WI38 (cell line): Measurements from ENCODE around the gene ACSS1.
A peak's percentile ranks its signal among the peaks of the same experiment; 100 is the strongest.

ENCODE experiments used
- H3K4me3 ChIP-seq: 2 replicates; pipeline ENCODE4 v1.5.1; 2011; ENCODE audit warnings: low read depth, mild to moderate bottlenecking, control low read depth, low read length
- CTCF ChIP-seq: IDR thresholded peaks from 2 replicates; pipeline ENCODE4 v1.5.1; 2012; ENCODE audit warnings: low read depth, mild to moderate bottlenecking, control low read depth, low read length

The ACSS1 gene

DNA sequence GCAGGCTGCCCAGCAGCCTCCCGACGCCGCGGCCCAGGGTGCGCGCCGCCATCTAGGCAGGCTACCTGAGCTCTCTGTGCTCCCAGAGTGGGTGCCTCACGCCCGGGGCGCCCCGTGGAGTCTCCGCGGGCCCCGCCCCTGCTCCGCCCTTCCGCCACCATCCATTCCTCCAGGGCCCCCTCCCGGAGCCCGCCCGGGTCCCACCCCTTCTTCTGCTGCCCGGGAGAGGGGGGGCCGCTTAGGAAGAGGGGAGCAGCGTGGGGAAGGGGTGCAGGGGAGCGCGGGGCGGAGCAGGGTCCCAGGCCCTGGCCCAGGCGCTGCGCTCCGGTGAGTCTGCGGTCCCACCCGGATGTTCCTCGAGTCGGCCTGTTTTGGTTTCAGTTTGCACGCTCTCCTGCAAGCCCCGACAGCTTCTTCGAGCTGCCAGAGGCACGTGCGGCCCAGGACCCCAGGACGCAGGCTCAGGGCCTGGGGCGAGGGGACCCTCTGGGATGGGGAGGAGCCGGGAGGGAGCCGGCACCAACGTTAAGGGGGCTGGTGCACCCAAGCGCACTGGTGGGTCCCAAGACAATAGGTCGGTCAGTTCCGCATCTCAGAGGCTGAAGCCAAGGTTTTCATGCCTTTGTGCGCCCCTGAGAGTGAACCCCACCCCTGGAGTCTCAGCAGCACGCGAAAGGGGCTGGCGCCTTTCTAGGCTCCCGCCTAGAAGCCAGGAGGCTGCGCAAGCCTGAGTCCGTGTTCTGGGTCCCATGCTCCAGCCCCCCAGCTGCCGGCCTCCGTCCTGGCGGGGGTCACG is at the start of gene ACSS1:
TSS of gene ACSS1 (minus strand) at position 89 of the 796 bp plus-strand sequence. CDS start at position 52, 37 bp downstream.
- TF ChIP-seq CTCF = no peak
- H3K4me3 ChIP-seq = peak within 1 kb of the TSS; percentile 56

GRCh38 chr20:25103526-25103925 is 45.6 kb upstream of the ACSS1 start:
- no peak for TF ChIP-seq CTCF
- no peak overlapping the region for H3K4me3 ChIP-seq

DNA sequence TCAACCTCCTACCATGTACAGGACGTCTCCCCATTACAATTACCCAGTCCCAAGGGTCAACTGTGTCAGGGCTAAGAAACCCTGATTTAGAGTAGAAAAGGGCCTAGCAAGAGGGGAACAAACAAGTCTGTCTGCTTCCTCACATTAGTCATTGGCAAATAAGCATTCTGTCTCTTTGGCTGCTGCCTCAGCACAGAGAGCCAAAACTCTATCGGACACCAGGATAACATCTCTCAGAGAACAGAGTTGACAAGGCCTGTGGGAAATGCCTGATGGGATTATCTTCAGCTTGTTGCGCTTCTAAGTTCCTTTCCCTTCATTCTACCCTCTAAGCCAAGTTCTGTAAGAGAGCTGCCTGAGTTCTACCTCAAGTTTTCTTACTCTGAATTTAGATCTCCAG is 43.0 kb upstream of the ACSS1 start:
- TF ChIP-seq CTCF = no peak
- no peak overlapping the region for H3K4me3 ChIP-seq

DNA sequence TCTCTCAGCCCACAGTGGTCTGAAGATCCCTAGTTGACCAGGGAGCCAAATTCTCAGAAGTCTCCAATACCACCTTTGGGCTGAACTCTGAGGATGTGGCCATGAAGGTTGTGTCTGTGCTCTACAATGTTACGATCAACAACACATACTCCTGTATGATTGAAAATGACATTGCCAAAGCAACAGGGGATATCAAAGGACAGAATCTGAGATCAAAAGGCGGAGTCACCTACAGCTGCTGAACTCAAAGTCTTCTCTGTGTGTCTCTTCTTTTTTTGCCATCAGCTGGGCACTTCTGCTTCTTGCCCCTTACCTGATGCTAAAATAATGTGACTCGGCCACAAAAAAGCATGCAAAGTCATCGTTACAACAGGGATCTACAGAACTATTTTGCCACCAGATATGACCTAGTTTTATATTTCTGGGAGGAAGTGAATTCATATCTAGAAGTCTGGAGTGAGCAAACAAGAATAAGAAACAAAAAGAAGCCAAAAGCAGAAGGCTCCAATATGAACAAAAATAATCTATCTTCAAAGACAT is 41.7 kb upstream of the ACSS1 start:
- no peak overlapping the region for H3K4me3 ChIP-seq
- no peak for TF ChIP-seq CTCF

- TF ChIP-seq CTCF = no peak
- H3K4me3 ChIP-seq = no peak overlapping the region
These were observed 39.6 kb upstream of the ACSS1 start for GRCh38 chr20:25097498-25097897.

DNA sequence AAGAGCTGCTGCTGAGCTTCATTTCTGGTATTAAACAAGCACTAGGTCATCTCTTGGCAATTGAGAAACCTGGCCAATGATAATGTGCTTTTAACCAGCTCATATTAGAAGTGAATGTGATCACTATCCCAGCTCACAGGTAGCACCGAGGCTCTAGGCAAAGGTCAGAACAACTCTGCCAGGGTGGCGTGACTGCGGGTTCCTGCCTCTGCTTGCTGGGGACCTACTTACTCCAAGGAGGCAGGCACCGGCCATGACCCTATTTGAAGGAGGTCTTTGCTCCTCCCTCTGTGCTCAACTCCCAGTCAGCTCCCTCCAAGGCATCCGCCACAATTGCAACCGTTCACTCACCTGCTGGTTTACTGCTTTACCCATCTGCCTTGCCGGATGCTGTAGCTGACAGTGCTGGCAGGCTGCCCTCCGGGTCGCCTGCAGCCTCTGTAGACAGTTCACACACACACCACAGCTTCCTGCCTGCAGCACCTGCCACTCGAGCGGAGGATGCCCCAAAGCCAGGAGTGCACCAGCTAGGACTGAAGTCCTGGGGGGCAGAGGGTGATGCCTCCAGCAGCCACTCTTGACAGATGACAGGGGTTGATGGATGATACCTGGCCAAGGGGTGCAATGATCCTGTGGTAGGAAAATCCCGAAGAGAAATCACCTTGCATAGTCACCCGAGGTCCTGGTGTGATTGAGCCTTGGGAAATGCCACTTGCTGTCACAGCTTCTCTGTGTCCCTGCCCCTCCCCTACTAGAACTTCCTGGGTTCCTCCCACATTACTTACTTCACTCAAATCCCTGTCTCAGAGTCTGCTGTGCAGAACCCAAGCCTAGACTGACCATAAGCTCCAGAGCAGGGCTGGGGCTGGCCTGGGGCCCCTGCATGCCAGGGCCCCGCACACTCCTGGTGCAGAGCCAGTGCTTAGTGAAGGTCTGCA is 32.8 kb upstream of the ACSS1 start:
- TF ChIP-seq CTCF = no peak
- no peak overlapping the region for H3K4me3 ChIP-seq

DNA sequence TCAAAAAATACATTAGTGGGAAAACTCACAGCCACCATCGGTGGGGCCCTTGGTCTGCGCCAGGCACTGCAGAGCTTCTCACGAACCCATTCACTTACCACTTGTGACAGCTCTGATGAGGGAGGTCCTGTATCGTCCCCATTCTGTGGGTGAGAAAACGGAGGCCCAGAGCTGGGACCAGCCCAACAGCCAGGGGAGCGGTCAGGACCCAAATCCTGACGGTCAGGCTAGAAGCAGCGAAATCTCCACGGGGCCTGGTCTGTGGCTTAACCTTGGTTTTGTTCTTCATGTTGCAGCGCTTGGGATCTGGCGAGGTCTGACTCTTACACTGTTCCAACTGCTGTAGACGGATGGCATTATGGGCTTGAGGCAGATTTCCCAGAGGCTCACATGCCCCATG is 31.7 kb upstream of the ACSS1 start:
- no peak for TF ChIP-seq CTCF
- H3K4me3 ChIP-seq = no peak overlapping the region
